Caco-2 (cell line): ENCODE measurements around the gene EPHX1. TPM values are rescaled to one million over a fixed set of nuclear protein-coding genes. Genes with fewer than 3 reads are reported as not detected.
A peak's percentile ranks its signal among the peaks of the same experiment; 100 is the strongest.

Experiments used
- BruUV-seq: library from RNA; stranded (reverse); fragments of 400-500 nt; replicated peaks from 2 replicates; lab custom pipeline; 2021; lab: Mats Ljungman, UMichigan
- CTCF ChIA-PET: fragments of 300-600 bp; sonication (Branson Sonifier 250); formaldehyde crosslinking; loops from one replicate; lab custom pipeline; 2022; ENCODE audit warnings: antibody characterized with exemption; lab: Charles Lee
- POLR2A ChIA-PET: fragments of 300-600 bp; sonication (Branson Sonifier 250); formaldehyde crosslinking; loops from one replicate; lab custom pipeline; 2022; ENCODE audit warnings: antibody characterized with exemption; lab: Charles Lee
- DNase-seq, 2 experiments: peaks; one replicate each; pipeline versions ENCODE4 v3.0.0 to v3.0.0-alpha.2; 2020 to 2022
- H3K27me3 ChIP-seq: replicated peaks from 2 replicates; pipeline ENCODE4 v1.6.0; 2011; ENCODE audit warnings: low read length; ENCODE audit not compliant: control insufficient read depth, insufficient read depth
- H3K36me3 ChIP-seq: 2 replicates; pipeline ENCODE4 v1.5.1; 2011; ENCODE audit warnings: low read length; ENCODE audit not compliant: control insufficient read depth, insufficient read depth
- H3K4me1 ChIP-seq: fragments of 250-450 bp; sonication (Bioruptor Pico); 2 replicates; pipeline ENCODE4 v1.5.1; 2020; ENCODE audit warnings: mild to moderate bottlenecking
- H3K4me3 ChIP-seq: 2 replicates; pipeline ENCODE4 v1.5.1; 2011; ENCODE audit warnings: low read depth, mild to moderate bottlenecking, control low read depth, low read length
- H3K9me3 ChIP-seq: fragments of 250-450 bp; sonication (Bioruptor Pico); 2 replicates; pipeline ENCODE4 v1.5.1; 2020; ENCODE audit warnings: mild to moderate bottlenecking, moderate library complexity
- H3K27ac Mint-ChIP-seq: one replicate; pipeline ENCODE4 v1.8.0; 2022; ENCODE audit warnings: mixed read lengths; ENCODE audit not compliant: unreplicated experiment
- H3K27me3 Mint-ChIP-seq: one replicate; pipeline ENCODE4 v1.8.0; 2022; ENCODE audit warnings: mixed read lengths; ENCODE audit not compliant: insufficient read depth, unreplicated experiment
- H3K36me3 Mint-ChIP-seq: one replicate; pipeline ENCODE4 v1.8.0; 2022; ENCODE audit warnings: mild to moderate bottlenecking, mixed read lengths; ENCODE audit not compliant: insufficient read depth, unreplicated experiment
- H3K4me1 Mint-ChIP-seq: one replicate; pipeline ENCODE4 v1.8.0; 2022; ENCODE audit warnings: low read depth, mixed read lengths; ENCODE audit not compliant: unreplicated experiment
- H3K4me3 Mint-ChIP-seq: one replicate; pipeline ENCODE4 v1.8.0; 2022; ENCODE audit warnings: mild to moderate bottlenecking, moderate library complexity, mixed read lengths; ENCODE audit not compliant: unreplicated experiment
- H3K9me3 Mint-ChIP-seq: one replicate; pipeline ENCODE4 v1.8.0; 2022; ENCODE audit warnings: mixed read lengths; ENCODE audit not compliant: unreplicated experiment
- intact Hi-C: fragments of 100-400 bp; cut with micrococcal nuclease; formaldehyde crosslinking; loops from one replicate; pipeline ENCODE4 v1.10.0; 2022; ENCODE audit not compliant: unreplicated experiment
- total RNA-seq: library from RNA; stranded (reverse); gene quantifications from 2 replicates; pipeline ENCODE4 v1.2.3, GENCODE V29; 2022
- TF ChIP-seq, protein P1 (sequence below), 2 experiments: fragments of 200-600 bp in 1 of 2; IDR thresholded peaks; 1 replicate in 1 of 2; 2 replicates in 1 of 2; pipeline versions ENCODE4 v1.5.1 to v1.8.0; 2011 to 2022; ENCODE audit warnings: antibody characterized with exemption in 1 of 2, control low read depth in 1 of 2, inconsistent platforms in 1 of 2, low read depth in 1 of 2, low read length in 1 of 2, mild to moderate bottlenecking in 1 of 2, moderate library complexity in 1 of 2; ENCODE audit not compliant: insufficient read depth in 1 of 2, severe bottlenecking in 1 of 2, unreplicated experiment in 1 of 2

EPHX1 gene
- total RNA-seq, 1 experiment from 2014 or later, result 88.5 TPM

DNA sequence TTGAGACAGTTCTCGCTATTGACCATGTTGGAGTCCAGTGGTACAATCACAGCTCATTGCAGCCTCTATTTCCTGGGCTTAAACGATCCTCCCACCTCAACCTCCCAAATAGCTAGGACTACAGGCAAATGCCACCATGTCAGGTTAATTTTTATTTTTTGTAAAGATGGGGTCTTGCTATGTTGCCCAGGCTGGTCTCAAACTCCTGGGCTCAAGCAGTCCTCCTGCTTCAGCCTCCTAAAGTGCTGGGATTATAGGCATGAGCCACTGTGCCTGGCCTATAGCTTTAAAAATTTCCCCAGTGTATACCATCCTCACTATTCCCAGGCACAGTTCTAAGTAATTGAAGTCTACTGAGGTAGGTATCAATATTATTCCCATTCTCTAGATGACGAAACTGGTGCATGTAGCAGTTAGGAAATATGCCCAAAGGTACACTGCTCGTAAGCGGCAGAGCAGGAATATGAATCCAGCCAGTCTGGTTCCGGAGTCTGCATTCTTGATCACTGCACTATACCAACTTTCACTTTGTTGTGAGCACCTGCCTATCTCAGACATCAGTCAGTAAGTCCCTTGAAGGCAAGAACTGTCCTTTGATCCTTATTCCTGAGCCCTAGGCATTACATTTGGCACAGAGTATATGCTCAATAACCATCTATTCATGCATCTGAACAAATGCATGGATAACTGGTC is 43.8 kb upstream of the EPHX1 start:
- intact Hi-C loops, result no loop called here
- H3K4me1 Mint-ChIP-seq, result peaks cover 49% of the 10 kb centered on the region
- Histone ChIP-seq H3K36me3 (no peaks in the 10 kb centered on the region), H3K4me3 (no peak overlapping the region), H3K4me1 (peaks cover 71% of the 10 kb centered on the region), H3K9me3 (no peaks in the 10 kb centered on the region), H3K27me3 (no peaks in the 10 kb centered on the region)
- no peak overlapping the region for H3K4me3 Mint-ChIP-seq
- DNase-seq, result peak; percentile 46 to 57
- ChIA-PET POLR2A (no interaction called here), CTCF (no interaction called here)
- peaks cover 5% of the 10 kb centered on the region for H3K36me3 Mint-ChIP-seq
- no peak overlapping the region for H3K27ac Mint-ChIP-seq
- TF ChIP-seq, protein P1, sequence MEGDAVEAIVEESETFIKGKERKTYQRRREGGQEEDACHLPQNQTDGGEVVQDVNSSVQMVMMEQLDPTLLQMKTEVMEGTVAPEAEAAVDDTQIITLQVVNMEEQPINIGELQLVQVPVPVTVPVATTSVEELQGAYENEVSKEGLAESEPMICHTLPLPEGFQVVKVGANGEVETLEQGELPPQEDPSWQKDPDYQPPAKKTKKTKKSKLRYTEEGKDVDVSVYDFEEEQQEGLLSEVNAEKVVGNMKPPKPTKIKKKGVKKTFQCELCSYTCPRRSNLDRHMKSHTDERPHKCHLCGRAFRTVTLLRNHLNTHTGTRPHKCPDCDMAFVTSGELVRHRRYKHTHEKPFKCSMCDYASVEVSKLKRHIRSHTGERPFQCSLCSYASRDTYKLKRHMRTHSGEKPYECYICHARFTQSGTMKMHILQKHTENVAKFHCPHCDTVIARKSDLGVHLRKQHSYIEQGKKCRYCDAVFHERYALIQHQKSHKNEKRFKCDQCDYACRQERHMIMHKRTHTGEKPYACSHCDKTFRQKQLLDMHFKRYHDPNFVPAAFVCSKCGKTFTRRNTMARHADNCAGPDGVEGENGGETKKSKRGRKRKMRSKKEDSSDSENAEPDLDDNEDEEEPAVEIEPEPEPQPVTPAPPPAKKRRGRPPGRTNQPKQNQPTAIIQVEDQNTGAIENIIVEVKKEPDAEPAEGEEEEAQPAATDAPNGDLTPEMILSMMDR (IDR thresholded peaks at IDR 0.05; ENCODE audit: insufficient read depth in 1 of 2, low read depth in 1 of 2, low read length in 1 of 2, severe bottlenecking in 1 of 2, unreplicated experiment in 1 of 2), result no peak
- BruUV-seq, result no TSS peak
- no peaks in the 10 kb centered on the region for H3K27me3 Mint-ChIP-seq
- H3K9me3 Mint-ChIP-seq, result no peaks in the 10 kb centered on the region

DNA sequence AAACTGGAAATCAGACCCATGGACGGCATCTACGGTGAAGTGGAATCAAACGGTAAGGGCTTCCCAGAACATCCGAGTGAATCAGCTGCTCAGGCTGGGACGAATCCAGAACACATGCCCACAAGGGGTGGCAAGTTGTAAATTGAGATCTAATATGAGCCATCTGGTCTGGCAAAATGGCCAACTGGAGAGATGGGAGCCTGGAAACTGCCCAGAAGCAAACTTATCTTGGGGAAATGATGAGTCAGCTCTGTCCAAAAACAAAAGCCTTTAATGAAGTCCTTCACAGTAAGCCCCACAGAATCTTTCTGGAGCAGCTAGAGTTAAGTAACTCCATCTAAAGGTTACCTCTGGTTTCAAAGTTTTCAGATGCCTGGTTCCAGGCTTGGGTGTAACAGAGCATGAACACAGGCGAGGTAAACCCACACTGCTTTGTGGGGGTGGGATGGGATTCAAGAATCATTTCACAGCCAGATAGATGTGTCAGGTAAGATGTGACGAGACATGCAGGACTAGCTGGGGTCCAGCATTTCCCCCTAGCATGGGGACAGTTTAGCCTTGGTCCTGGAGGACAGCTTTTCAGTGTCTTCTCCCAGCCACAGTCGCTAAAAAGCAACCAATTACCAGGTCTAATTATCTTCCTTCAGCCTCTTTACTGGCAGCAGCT is 42.8 kb upstream of the EPHX1 start:
- Histone ChIP-seq H3K4me3 (no peak overlapping the region), H3K4me1 (peaks cover 76% of the 10 kb centered on the region), H3K9me3 (no peaks in the 10 kb centered on the region), H3K27me3 (no peaks in the 10 kb centered on the region), H3K36me3 (no peaks in the 10 kb centered on the region)
- BruUV-seq, result no TSS peak
- Mint-ChIP-seq H3K27me3 (no peaks in the 10 kb centered on the region), H3K9me3 (no peaks in the 10 kb centered on the region), H3K4me3 (no peak overlapping the region), H3K27ac (peak overlapping the region; percentile 33), H3K4me1 (peaks cover 45% of the 10 kb centered on the region), H3K36me3 (peaks cover 5% of the 10 kb centered on the region)
- no peak for DNase-seq
- TF ChIP-seq, protein P1 (IDR thresholded peaks at IDR 0.05; ENCODE audit: insufficient read depth in 1 of 2, low read depth in 1 of 2, low read length in 1 of 2, severe bottlenecking in 1 of 2, unreplicated experiment in 1 of 2), result no peak
- POLR2A ChIA-PET, result no interaction called here
- intact Hi-C loops, result no loop called here
- CTCF ChIA-PET, result interaction anchor here (1.2 kb wide), 1 partner anchor 10 kb away, joined by 4 read pairs; the partner anchor contains the start of gene SRP9

DNA sequence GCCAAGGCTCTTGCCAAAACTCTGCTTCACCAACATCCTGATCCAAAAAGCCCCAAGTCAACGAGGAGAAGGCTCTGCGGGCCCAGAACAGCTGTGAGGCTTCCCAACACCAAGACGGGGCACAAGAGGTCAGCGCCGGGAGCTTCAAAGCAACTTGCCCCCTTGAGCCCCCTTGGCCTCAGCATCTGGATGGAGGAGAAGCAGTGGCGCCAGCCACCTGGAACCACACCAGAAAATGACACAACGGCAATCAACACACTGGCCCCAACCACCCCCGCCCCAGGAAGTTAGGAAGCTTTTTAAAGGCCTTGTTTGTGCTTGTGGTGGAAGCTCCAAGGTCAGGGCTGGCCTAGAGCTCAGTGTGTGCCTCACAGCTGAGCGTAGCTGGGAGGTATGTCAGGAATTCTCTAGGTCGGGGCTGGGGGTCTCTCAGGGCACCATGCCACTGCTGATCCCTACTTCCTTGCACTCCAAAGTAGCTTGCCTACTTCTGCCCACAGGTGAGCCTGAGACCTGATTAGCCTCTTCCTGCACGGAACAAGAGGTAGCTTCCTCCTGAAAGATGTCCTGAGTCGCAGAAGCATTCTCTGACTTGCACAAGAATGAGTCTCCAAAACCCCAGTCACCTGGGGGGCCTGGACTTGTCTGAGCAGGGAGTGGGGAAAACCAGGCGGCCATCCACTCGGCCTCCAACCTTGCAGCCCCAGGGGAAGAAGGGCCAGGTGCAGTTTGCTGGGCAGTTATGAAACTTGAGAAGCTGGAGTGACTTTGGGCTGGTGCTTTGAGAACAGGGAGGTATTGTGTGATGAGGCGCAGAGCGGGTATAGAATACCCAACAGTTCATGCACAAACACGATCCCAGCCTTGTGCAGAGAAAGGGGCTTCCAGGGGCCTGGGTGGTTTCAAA is 42.0 kb upstream of the EPHX1 start:
- H3K4me1 Mint-ChIP-seq, result peaks cover 42% of the 10 kb centered on the region
- BruUV-seq, result no TSS peak

More for the DNA sequence above, 42.0 kb upstream of the EPHX1 start:
- H3K9me3 ChIP-seq, result no peaks in the 10 kb centered on the region
- TF ChIP-seq, protein P1 (IDR thresholded peaks at IDR 0.05; ENCODE audit: insufficient read depth in 1 of 2, low read depth in 1 of 2, low read length in 1 of 2, severe bottlenecking in 1 of 2, unreplicated experiment in 1 of 2), result no peak
- peaks cover 5% of the 10 kb centered on the region for H3K36me3 Mint-ChIP-seq
- H3K27me3 Mint-ChIP-seq, result no peaks in the 10 kb centered on the region
- intact Hi-C loops, result no loop called here
- ChIA-PET POLR2A (interaction anchor here (1.1 kb wide), 1 partner anchor 10 kb away, joined by 15 read pairs; the partner anchor contains the start of gene SRP9), CTCF (interaction anchor here (0.9 to 2.1 kb wide), 4 partner anchors 10 to 287 kb away, joined by 3 to 17 read pairs (median 4); partner anchors contain the start of gene SRP9)
- peak overlapping the region; percentile 33 for H3K27ac Mint-ChIP-seq
- no peaks in the 10 kb centered on the region for H3K27me3 ChIP-seq
- H3K4me1 ChIP-seq, result peaks cover 76% of the 10 kb centered on the region
- no peaks in the 10 kb centered on the region for H3K36me3 ChIP-seq
- no peaks in the 10 kb centered on the region for H3K9me3 Mint-ChIP-seq
- H3K4me3 ChIP-seq, result no peak overlapping the region
- DNase-seq, result no peak
- no peak overlapping the region for H3K4me3 Mint-ChIP-seq
